Measurements from ENCODE around the gene KLHDC7A. TPM values are rescaled to one million over a fixed set of nuclear protein-coding genes. Genes with fewer than 3 reads are reported as not detected.
A peak's percentile ranks its signal among the peaks of the same experiment; 100 is the strongest.

KLHDC7A gene
- total RNA-seq, 1 donor from 2014 or later = not detected

- no peak for DNase-seq (ENCODE audit: extremely low spot score in 2 of 2)
- H3K4me3 ChIP-seq = no peak overlapping the region
- TF ChIP-seq CTCF (IDR thresholded peaks at IDR 0.05) (no peak), POLR2A (IDR thresholded peaks at IDR 0.05) (no peak), POLR2AphosphoS5 (IDR thresholded peaks at IDR 0.05; ENCODE audit: insufficient read depth in 1 of 2, low read depth in 1 of 2) (no peak)
- no peaks in the 10 kb centered on the region for H3K4me1 ChIP-seq
- intact Hi-C loops (cut with DNase I) = no loop called here
- no peak overlapping the region for H3K27ac ChIP-seq
- no peaks in the 10 kb centered on the region for H3K9me3 ChIP-seq
- no peaks in the 10 kb centered on the region for H3K36me3 ChIP-seq
- no peaks in the 10 kb centered on the region for H3K27me3 ChIP-seq
Measured at GRCh38 chr1:18495635-18496034, 14.9 kb downstream of the KLHDC7A start.

GRCh38 chr1:18496056-18496455, 15.3 kb downstream of the KLHDC7A start:
- Histone ChIP-seq H3K36me3 (no peaks in the 10 kb centered on the region), H3K9me3 (no peaks in the 10 kb centered on the region), H3K4me3 (no peak overlapping the region), H3K27ac (no peak overlapping the region), H3K4me1 (no peaks in the 10 kb centered on the region), H3K27me3 (no peaks in the 10 kb centered on the region)
- TF ChIP-seq POLR2AphosphoS5 (IDR thresholded peaks at IDR 0.05; ENCODE audit: insufficient read depth in 1 of 2, low read depth in 1 of 2) (no peak), POLR2A (IDR thresholded peaks at IDR 0.05) (no peak), CTCF (IDR thresholded peaks at IDR 0.05) (no peak)
- intact Hi-C loops (cut with DNase I) = no loop called here
- DNase-seq (ENCODE audit: extremely low spot score in 2 of 2) = peak in 1 of 2 donors; percentile 47

GRCh38 chr1:18496497-18497235, 15.9 kb downstream of the KLHDC7A start:
- Histone ChIP-seq H3K4me3 (no peak overlapping the region), H3K27me3 (no peaks in the 10 kb centered on the region), H3K4me1 (no peaks in the 10 kb centered on the region), H3K9me3 (no peaks in the 10 kb centered on the region), H3K27ac (no peak overlapping the region), H3K36me3 (no peaks in the 10 kb centered on the region)
- TF ChIP-seq POLR2AphosphoS5 (IDR thresholded peaks at IDR 0.05; ENCODE audit: insufficient read depth in 1 of 2, low read depth in 1 of 2) (no peak), CTCF (IDR thresholded peaks at IDR 0.05) (no peak), POLR2A (IDR thresholded peaks at IDR 0.05) (no peak)
- intact Hi-C loops (cut with DNase I) = no loop called here
- DNase-seq (ENCODE audit: extremely low spot score in 2 of 2) = no peak

GRCh38 chr1:18501833-18502232, 21.1 kb downstream of the KLHDC7A start:
- DNase-seq (ENCODE audit: extremely low spot score in 2 of 2) = no peak
- intact Hi-C loops (cut with DNase I) = no loop called here

More at GRCh38 chr1:18501833-18502232, 21.1 kb downstream of the KLHDC7A start:
- Histone ChIP-seq H3K4me1 (no peaks in the 10 kb centered on the region), H3K36me3 (no peaks in the 10 kb centered on the region), H3K27ac (no peak overlapping the region), H3K27me3 (no peaks in the 10 kb centered on the region), H3K4me3 (no peak overlapping the region), H3K9me3 (no peaks in the 10 kb centered on the region)
- TF ChIP-seq CTCF (IDR thresholded peaks at IDR 0.05) (no peak), POLR2A (IDR thresholded peaks at IDR 0.05) (no peak), POLR2AphosphoS5 (IDR thresholded peaks at IDR 0.05; ENCODE audit: insufficient read depth in 1 of 2, low read depth in 1 of 2) (no peak)
